ENCODE results near the gene CLCA4.

DNA sequence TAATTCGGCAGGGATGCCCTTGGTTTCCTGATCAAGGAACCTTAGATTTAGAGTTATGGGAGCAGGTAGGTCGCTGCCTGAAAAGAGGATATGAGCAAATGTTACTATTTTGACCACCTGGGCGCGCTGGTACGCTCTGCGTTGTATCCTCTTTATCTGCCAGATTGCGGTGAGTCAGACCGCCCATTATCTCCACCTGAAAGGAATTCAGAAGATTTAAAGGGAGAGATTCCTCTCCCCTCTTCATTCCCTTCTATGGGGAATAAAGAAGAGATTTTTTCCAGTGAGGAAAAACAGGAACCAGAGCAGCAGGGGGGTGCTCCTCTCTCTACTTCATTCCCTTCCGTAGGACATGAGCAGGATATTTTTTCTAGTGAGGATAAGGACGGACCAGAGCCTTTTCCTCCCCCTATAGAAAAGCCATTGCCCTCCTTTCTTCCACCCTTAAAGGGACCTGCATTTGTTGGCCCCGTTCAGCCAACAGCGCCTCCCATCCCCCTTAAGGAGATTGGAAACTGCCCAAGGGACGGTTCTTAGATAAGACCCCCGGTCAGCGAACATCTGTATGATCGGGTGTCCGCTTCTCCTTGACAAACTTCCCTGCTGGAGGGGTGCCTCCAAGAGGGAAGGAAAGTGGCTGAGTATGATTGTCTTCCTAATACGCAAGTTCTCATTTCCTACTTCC is 44.0 kb upstream of the CLCA4 start:
- TF ChIP-seq, protein P1, sequence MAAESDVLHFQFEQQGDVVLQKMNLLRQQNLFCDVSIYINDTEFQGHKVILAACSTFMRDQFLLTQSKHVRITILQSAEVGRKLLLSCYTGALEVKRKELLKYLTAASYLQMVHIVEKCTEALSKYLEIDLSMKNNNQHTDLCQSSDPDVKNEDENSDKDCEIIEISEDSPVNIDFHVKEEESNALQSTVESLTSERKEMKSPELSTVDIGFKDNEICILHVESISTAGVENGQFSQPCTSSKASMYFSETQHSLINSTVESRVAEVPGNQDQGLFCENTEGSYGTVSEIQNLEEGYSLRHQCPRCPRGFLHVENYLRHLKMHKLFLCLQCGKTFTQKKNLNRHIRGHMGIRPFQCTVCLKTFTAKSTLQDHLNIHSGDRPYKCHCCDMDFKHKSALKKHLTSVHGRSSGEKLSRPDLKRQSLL (tag by site-specific recombination; IDR thresholded peaks at IDR 0.05): no peak
- TF ChIP-seq ZNF433 (tag by site-specific recombination; IDR thresholded peaks at IDR 0.05; ENCODE audit: low read depth) (no peak), CTCF (tag by site-specific recombination; IDR thresholded peaks at IDR 0.05) (no peak)

Measured in HEK293 (cell line).